K562 (cell line): ENCODE data around the gene SPINT4. TPM values are rescaled to one million over a fixed set of nuclear protein-coding genes. Genes with fewer than 3 reads are reported as not detected.

ENCODE experiments used
- ATAC-seq: fragments of 200-7000 bp; cut with Tn5 transposase; 3 replicates; pipeline ENCODE4 v1.9.1; 2020; ENCODE audit warnings: moderate library complexity
- BruUV-seq: library from RNA; stranded (reverse); fragments of 400-500 nt; replicated peaks from 2 replicates; lab custom pipeline; 2021; lab: Mats Ljungman, UMichigan
- CTCF ChIA-PET: fragments of 300-600 bp; formaldehyde crosslinking; extraction: SDS; loops from one replicate; lab custom pipeline; 2021; ENCODE audit warnings: low intra/inter-chr PET ratio; lab: Yijun Ruan, JAX
- POLR2A ChIA-PET: fragments of 300-600, 350-650 bp; sonication (Branson Sonifier 250); formaldehyde crosslinking; extraction: SDS; loops from one replicate; lab custom pipeline; 2021; ENCODE audit warnings: antibody characterized with exemption, inconsistent platforms; lab: Yijun Ruan, JAX
- DNase-seq, 4 experiments: peaks; one replicate each; pipeline versions ENCODE4 v3.0.0 to v3.0.0-alpha.2; 2011 to 2018; ENCODE audit warnings: low spot score in 3 of 4, mixed read lengths in 3 of 4; ENCODE audit errors: extremely low read depth in 1 of 4
- FAIRE-seq: peaks from 2 replicates; lab custom pipeline; 2011; peaks lifted over from hg19 to GRCh38; lab: Jason Lieb, UNC
- H2AFZ ChIP-seq: 2 replicates; pipeline ENCODE4 v1.6.0; 2011; ENCODE audit warnings: low read depth, low read length, control low read depth, inconsistent platforms
- H3K27ac ChIP-seq: fragments of 200-600 bp; 3 replicates; pipeline ENCODE4 v1.8.0; 2011; ENCODE audit warnings: low read depth, mild to moderate bottlenecking, control low read depth, inconsistent platforms, low read length, moderate library complexity, mixed read lengths; ENCODE audit errors: extremely low read depth
- H3K27me3 ChIP-seq, 2 experiments: fragments of 300-600 bp in 1 of 2; 2 replicates in 1 of 2; 3 replicates in 1 of 2; pipeline versions ENCODE4 v1.6.0 to v1.8.0; 2011; ENCODE audit warnings: inconsistent platforms in 2 of 2, low read length in 2 of 2, mild to moderate bottlenecking in 1 of 2, mixed read lengths in 1 of 2, moderate library complexity in 1 of 2; ENCODE audit not compliant: control insufficient read depth in 2 of 2, insufficient read depth in 2 of 2
- H3K36me3 ChIP-seq: fragments of 300-600 bp; 3 replicates; pipeline ENCODE4 v1.8.0; 2011; ENCODE audit warnings: mild to moderate bottlenecking, low read length, inconsistent platforms; ENCODE audit not compliant: control insufficient read depth, insufficient read depth
- H3K4me1 ChIP-seq, 2 experiments: fragments of 200-600 bp in 1 of 2; replicated peaks in 1 of 2; 2 replicates in 1 of 2; 3 replicates in 1 of 2; pipeline versions ENCODE4 v1.5.1 to v1.8.0; 2011; ENCODE audit warnings: inconsistent platforms in 2 of 2, low read length in 2 of 2, mild to moderate bottlenecking in 1 of 2, mixed read lengths in 1 of 2, moderate library complexity in 1 of 2; ENCODE audit not compliant: control insufficient read depth in 2 of 2, insufficient read depth in 2 of 2
- H3K4me2 ChIP-seq: 2 replicates; pipeline ENCODE4 v1.6.1; 2011; ENCODE audit warnings: low read length, control low read depth, inconsistent platforms, mixed read lengths; ENCODE audit not compliant: insufficient read depth
- H3K4me3 ChIP-seq: fragments of 200-600 bp; sonication (generic), shearing (Covaris generic); 2 replicates; pipeline ENCODE4 v1.5.1; 2016; ENCODE audit warnings: control low read depth, inconsistent platforms
- H3K79me2 ChIP-seq: fragments of 200-600 bp; 3 replicates; pipeline ENCODE4 v1.8.0; 2011; ENCODE audit warnings: low read length, inconsistent platforms; ENCODE audit not compliant: control insufficient read depth, insufficient read depth
- H3K9ac ChIP-seq, 2 experiments: 2 replicates each; pipeline versions ENCODE4 v1.6.0 to v1.6.1; 2011; ENCODE audit warnings: low read depth in 2 of 2, low read length in 2 of 2, control low read depth in 1 of 2, inconsistent platforms in 1 of 2, mild to moderate bottlenecking in 1 of 2, mixed read lengths in 1 of 2; ENCODE audit not compliant: insufficient read depth in 1 of 2
- H3K9me1 ChIP-seq: one replicate; pipeline ENCODE4 v1.6.0; 2011; ENCODE audit warnings: inconsistent platforms, mild to moderate bottlenecking, low read length, moderate library complexity; ENCODE audit not compliant: control insufficient read depth, insufficient read depth
- H3K9me3 ChIP-seq: replicated peaks from 2 replicates; pipeline ENCODE4 v1.5.1; 2011; ENCODE audit warnings: low read depth, low read length, inconsistent platforms; ENCODE audit not compliant: control insufficient read depth, insufficient read depth
- H4K20me1 ChIP-seq: replicated peaks from 2 replicates; pipeline ENCODE4 v1.6.1; 2011; ENCODE audit warnings: low read length, inconsistent platforms, mixed read lengths; ENCODE audit not compliant: control insufficient read depth, insufficient read depth
- BRF1 ChIP-seq: IDR thresholded peaks from 3 replicates; pipeline ENCODE4 v1.6.1; 2011; ENCODE audit warnings: borderline replicate concordance, mild to moderate bottlenecking; ENCODE audit not compliant: insufficient read length; ENCODE audit errors: extremely low read depth
- KLF6 ChIP-seq: fragments of 250-450 bp; sonication (Bioruptor Pico); IDR thresholded peaks from 2 replicates; pipeline ENCODE4 v1.4.0; 2020; ENCODE audit warnings: mild to moderate bottlenecking, moderate library complexity, borderline replicate concordance
- MED1 ChIP-seq: sonication (generic); formaldehyde crosslinking; IDR thresholded peaks from 2 replicates; pipeline ENCODE4 v1.8.1; 2023; ENCODE audit warnings: missing genetic modification reagents, borderline replicate concordance
- POLR2AphosphoS2 ChIP-seq: IDR thresholded peaks from 2 replicates; pipeline ENCODE4 v1.6.1; 2012; ENCODE audit warnings: low read length, improper control_type of control experiment
- PPARD ChIP-seq: fragments of 250-450 bp; sonication (Bioruptor Pico); IDR thresholded peaks from 2 replicates; pipeline ENCODE4 v1.8.0; 2022; ENCODE audit warnings: inconsistent platforms, mild to moderate bottlenecking, moderate library complexity
- STAT5A ChIP-seq: IDR thresholded peaks from 2 replicates; pipeline ENCODE4 v1.6.1; 2012; ENCODE audit warnings: low read length, inconsistent platforms, borderline replicate concordance
- WHSC1 ChIP-seq: IDR thresholded peaks from one replicate; pipeline ENCODE4 v1.6.1; 2012; ENCODE audit warnings: low read length, control low read depth, inconsistent platforms
- ZFX ChIP-seq: sonication (generic); formaldehyde crosslinking; IDR thresholded peaks from 2 replicates; pipeline ENCODE4 v1.8.0; 2022; ENCODE audit warnings: mild to moderate bottlenecking, missing genetic modification reagents, moderate library complexity
- ZNF124 ChIP-seq: sonication (generic); formaldehyde crosslinking; IDR thresholded peaks from 2 replicates; pipeline ENCODE4 v1.8.1; 2022; ENCODE audit warnings: missing genetic modification reagents
- WGBS: fragments of 100-300 bp; shearing (Covaris generic); methylation state at CpG from one replicate; pipeline ENCODE4 v1.1.6; 2016; ENCODE audit warnings: low coverage, mixed read lengths; ENCODE audit not compliant: insufficient coverage; ENCODE audit errors: missing lambda C conversion rate; 5-methylcytosine and 5-hydroxymethylcytosine counted together
- in situ Hi-C: fragments of 300-500 bp; cut with MboI; formaldehyde crosslinking; loops from 4 replicates; pipeline ENCODE4 v1.15.0; 2018; ENCODE audit warnings: inconsistent platforms, mixed read lengths
- intact Hi-C: fragments of 100-400 bp; cut with micrococcal nuclease; formaldehyde crosslinking; loops from 2 replicates; pipeline ENCODE4 v1.14.2; 2022
- polyA plus RNA-seq, 8 experiments: library from polyadenylated mRNA; depleted of rRNA in 4 of 8; stranded (reverse) in 5 of 8; unstranded in 3 of 8; fragments of >200 nt; fragmentation: Nextera tagmentation in 2 of 8; fragmentation: Illumina TruSeq in 1 of 8; extraction: Ambion mirVana in 2 of 8; extraction: Trizol in 1 of 8; gene quantifications; 2 replicates each; pipeline versions ENCODE4 v1.2.1 to v1.2.3, GENCODE V29; 2011 to 2014; ENCODE audit warnings: inconsistent platforms in 1 of 8, missing spikeins in 1 of 8
- total RNA-seq, 7 experiments: library from RNA; depleted of rRNA in 6 of 7; stranded (reverse); fragments of >200 nt in 6 of 7; fragmentation: Illumina TruSeq in 2 of 7; extraction: Trizol in 2 of 7; gene quantifications; 2 replicates each; pipeline versions ENCODE4 v1.2.1 to v1.2.3, GENCODE V29; 2011 to 2021; ENCODE audit warnings: low replicate concordance in 1 of 7
- TF ChIP-seq, protein P1 (sequence below): fragments of 250-450 bp; sonication (Bioruptor Pico); IDR thresholded peaks from 2 replicates; pipeline ENCODE4 v1.8.0; 2021; ENCODE audit warnings: moderate library complexity, mild to moderate bottlenecking, inconsistent platforms
- TF ChIP-seq, protein P2 (sequence below): sonication (generic); formaldehyde crosslinking; IDR thresholded peaks from 2 replicates; pipeline ENCODE4 v1.8.0; 2023; ENCODE audit warnings: missing genetic modification reagents, mild to moderate bottlenecking, borderline replicate concordance
- TF ChIP-seq, protein P3 (sequence below): IDR thresholded peaks from 3 replicates; pipeline ENCODE4 v1.6.1; 2011; ENCODE audit warnings: borderline replicate concordance, mild to moderate bottlenecking; ENCODE audit not compliant: insufficient read length, insufficient read depth

SPINT4 gene
- total and polyA plus RNA-seq, 9 of the 15 experiments (the other 6 are each of a cell fraction or from before 2014, with no cell fraction given): not detected

DNA sequence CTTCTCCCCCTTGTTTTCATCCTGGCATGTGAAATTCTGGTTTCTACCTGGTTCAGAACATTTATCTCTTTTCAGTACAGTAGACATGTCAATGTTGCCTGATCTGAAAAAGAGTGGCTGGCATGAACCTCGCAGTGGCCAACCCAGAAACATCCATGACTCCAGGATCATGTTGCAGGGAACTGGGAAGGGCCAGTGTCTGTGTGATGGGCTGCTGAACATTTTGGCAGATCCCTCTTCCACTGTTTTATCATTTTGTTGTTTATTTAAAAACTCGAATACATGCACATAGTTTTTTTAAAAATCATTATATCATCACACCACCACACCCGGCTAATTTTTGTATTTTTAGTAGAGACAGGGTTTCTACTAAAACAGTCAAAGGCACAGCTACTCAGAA, 50.5 kb downstream of the SPINT4 start:
- in situ Hi-C loops (loop anchor here (5.0 to 10.0 kb wide), 2 partner anchors 318 to 450 kb away; no protein-coding TSS in a partner anchor), intact Hi-C loops (loop anchor here (5.0 kb wide), 2 partner anchors 315 to 400 kb away; no protein-coding TSS in a partner anchor)
- POLR2A ChIA-PET: no interaction called here
- Histone ChIP-seq H3K4me3 (no peak overlapping the region), H3K9me1 (no peaks in the 10 kb centered on the region), H3K4me2 (no peak overlapping the region), H2AFZ (no peak overlapping the region), H3K4me1 (peaks cover 0 to 2% of the 10 kb centered on the region in 2 experiments; a peak in 2 of 5 replicates), H3K27me3 (peaks cover 5 to 8% of the 10 kb centered on the region in 2 experiments), H3K9me3 (no peaks in the 10 kb centered on the region), H3K9ac (no peak overlapping the region), H3K36me3 (no peaks in the 10 kb centered on the region), H4K20me1 (no peaks in the 10 kb centered on the region), H3K27ac (no peak overlapping the region), H3K79me2 (no peaks in the 10 kb centered on the region)
- no peak for ATAC-seq
- no peak for FAIRE-seq
- CTCF ChIA-PET: interaction anchor here (0.7 to 2.7 kb wide), 2 partner anchors 226 to 323 kb away, joined by 3 to 24 read pairs; partner anchors contain the start of gene EPPIN
- DNase-seq: no peak
- WGBS: 0% methylated on average over 3 of the region's 3 CpGs
- BruUV-seq: no TSS peak
- no peak for TF ChIP-seq BRF1
- TF ChIP-seq, protein P1, sequence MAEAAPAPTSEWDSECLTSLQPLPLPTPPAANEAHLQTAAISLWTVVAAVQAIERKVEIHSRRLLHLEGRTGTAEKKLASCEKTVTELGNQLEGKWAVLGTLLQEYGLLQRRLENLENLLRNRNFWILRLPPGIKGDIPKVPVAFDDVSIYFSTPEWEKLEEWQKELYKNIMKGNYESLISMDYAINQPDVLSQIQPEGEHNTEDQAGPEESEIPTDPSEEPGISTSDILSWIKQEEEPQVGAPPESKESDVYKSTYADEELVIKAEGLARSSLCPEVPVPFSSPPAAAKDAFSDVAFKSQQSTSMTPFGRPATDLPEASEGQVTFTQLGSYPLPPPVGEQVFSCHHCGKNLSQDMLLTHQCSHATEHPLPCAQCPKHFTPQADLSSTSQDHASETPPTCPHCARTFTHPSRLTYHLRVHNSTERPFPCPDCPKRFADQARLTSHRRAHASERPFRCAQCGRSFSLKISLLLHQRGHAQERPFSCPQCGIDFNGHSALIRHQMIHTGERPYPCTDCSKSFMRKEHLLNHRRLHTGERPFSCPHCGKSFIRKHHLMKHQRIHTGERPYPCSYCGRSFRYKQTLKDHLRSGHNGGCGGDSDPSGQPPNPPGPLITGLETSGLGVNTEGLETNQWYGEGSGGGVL (CRISPR knock-in tag): no peak
- TF ChIP-seq WHSC1: no peak
- no peak for TF ChIP-seq MED1 (CRISPR knock-in tag)
- TF ChIP-seq, protein P2, sequence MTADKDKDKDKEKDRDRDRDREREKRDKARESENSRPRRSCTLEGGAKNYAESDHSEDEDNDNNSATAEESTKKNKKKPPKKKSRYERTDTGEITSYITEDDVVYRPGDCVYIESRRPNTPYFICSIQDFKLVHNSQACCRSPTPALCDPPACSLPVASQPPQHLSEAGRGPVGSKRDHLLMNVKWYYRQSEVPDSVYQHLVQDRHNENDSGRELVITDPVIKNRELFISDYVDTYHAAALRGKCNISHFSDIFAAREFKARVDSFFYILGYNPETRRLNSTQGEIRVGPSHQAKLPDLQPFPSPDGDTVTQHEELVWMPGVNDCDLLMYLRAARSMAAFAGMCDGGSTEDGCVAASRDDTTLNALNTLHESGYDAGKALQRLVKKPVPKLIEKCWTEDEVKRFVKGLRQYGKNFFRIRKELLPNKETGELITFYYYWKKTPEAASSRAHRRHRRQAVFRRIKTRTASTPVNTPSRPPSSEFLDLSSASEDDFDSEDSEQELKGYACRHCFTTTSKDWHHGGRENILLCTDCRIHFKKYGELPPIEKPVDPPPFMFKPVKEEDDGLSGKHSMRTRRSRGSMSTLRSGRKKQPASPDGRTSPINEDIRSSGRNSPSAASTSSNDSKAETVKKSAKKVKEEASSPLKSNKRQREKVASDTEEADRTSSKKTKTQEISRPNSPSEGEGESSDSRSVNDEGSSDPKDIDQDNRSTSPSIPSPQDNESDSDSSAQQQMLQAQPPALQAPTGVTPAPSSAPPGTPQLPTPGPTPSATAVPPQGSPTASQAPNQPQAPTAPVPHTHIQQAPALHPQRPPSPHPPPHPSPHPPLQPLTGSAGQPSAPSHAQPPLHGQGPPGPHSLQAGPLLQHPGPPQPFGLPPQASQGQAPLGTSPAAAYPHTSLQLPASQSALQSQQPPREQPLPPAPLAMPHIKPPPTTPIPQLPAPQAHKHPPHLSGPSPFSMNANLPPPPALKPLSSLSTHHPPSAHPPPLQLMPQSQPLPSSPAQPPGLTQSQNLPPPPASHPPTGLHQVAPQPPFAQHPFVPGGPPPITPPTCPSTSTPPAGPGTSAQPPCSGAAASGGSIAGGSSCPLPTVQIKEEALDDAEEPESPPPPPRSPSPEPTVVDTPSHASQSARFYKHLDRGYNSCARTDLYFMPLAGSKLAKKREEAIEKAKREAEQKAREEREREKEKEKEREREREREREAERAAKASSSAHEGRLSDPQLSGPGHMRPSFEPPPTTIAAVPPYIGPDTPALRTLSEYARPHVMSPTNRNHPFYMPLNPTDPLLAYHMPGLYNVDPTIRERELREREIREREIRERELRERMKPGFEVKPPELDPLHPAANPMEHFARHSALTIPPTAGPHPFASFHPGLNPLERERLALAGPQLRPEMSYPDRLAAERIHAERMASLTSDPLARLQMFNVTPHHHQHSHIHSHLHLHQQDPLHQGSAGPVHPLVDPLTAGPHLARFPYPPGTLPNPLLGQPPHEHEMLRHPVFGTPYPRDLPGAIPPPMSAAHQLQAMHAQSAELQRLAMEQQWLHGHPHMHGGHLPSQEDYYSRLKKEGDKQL (CRISPR knock-in tag): no peak
- no peak for TF ChIP-seq ZNF124 (CRISPR knock-in tag)
- no peak for TF ChIP-seq KLF6 (CRISPR knock-in tag)
- TF ChIP-seq POLR2AphosphoS2: no peak
- no peak for TF ChIP-seq STAT5A
- TF ChIP-seq PPARD (CRISPR knock-in tag): no peak
- no peak for TF ChIP-seq ZFX (CRISPR knock-in tag)
- TF ChIP-seq, protein P3, sequence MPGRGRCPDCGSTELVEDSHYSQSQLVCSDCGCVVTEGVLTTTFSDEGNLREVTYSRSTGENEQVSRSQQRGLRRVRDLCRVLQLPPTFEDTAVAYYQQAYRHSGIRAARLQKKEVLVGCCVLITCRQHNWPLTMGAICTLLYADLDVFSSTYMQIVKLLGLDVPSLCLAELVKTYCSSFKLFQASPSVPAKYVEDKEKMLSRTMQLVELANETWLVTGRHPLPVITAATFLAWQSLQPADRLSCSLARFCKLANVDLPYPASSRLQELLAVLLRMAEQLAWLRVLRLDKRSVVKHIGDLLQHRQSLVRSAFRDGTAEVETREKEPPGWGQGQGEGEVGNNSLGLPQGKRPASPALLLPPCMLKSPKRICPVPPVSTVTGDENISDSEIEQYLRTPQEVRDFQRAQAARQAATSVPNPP: no peak
